Measurements from ENCODE around the gene DTNB. TPM values are rescaled to one million over a fixed set of nuclear protein-coding genes. Genes with fewer than 3 reads are reported as not detected.

Gene DTNB
- polyA plus RNA-seq, 1 experiment, result 12.5 TPM

DNA sequence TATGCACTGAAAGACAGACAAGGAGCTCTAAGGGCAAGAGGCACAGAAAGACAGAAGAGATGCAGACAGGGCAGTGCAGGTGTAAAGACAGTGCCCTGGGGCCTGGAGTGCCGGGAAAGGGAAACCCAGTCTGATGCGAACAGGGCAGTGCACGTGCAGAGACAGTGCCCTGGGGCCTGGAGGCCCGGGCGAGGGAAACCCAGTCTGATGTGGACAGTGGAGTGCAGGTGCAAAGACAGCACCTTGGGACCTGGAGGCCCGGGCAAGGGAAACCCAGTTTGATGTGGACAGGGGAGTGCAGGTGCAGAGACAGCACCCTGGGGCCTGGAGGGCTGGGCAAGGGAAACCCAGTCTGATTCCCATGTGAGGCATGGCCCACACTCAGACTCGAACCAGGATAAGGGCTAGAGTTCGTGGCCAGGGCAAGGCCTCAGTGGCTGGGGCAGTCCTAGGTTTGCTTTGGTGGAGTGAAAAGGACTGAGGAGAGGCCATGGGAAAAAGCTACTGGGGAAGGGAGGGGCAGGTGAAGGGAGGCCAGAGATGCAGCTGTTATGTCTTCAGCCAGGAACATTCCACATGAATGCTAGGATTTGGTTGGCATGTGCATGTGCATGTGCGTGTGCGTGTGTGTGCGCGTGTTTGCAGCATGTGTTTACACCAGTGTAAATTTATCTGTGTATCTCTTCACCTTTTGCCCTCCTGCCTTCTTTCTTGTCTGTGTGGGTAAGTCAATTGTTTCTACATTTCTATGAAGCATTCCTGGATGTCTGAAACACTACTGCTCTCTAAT is 292.6 kb downstream of the DTNB start:
- Histone ChIP-seq H3K4me3 (ENCODE audit: low read depth, low read length) (no peak overlapping the region), H3K27ac (ENCODE audit: low read depth, low read length) (no peak overlapping the region), H3K27me3 (ENCODE audit: control insufficient read depth, insufficient read depth, low read length) (no peaks in the 10 kb centered on the region), H3K9me3 (ENCODE audit: control insufficient read depth, insufficient read depth, low read length) (peaks cover 16% of the 10 kb centered on the region)
- POLR2A ChIA-PET, result no interaction called here
- DNase-seq (ENCODE audit: low read depth, low spot score), result no peak
- CTCF ChIA-PET, result interaction anchor here (1.4 to 4.0 kb wide), 3 partner anchors 18 to 284 kb away, joined by 3 to 21 read pairs (median 5); no protein-coding TSS in a partner anchor
- TF ChIP-seq, protein P1, sequence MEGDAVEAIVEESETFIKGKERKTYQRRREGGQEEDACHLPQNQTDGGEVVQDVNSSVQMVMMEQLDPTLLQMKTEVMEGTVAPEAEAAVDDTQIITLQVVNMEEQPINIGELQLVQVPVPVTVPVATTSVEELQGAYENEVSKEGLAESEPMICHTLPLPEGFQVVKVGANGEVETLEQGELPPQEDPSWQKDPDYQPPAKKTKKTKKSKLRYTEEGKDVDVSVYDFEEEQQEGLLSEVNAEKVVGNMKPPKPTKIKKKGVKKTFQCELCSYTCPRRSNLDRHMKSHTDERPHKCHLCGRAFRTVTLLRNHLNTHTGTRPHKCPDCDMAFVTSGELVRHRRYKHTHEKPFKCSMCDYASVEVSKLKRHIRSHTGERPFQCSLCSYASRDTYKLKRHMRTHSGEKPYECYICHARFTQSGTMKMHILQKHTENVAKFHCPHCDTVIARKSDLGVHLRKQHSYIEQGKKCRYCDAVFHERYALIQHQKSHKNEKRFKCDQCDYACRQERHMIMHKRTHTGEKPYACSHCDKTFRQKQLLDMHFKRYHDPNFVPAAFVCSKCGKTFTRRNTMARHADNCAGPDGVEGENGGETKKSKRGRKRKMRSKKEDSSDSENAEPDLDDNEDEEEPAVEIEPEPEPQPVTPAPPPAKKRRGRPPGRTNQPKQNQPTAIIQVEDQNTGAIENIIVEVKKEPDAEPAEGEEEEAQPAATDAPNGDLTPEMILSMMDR (IDR thresholded peaks at IDR 0.05; ENCODE audit: low read depth, low read length), result no peak

DNA sequence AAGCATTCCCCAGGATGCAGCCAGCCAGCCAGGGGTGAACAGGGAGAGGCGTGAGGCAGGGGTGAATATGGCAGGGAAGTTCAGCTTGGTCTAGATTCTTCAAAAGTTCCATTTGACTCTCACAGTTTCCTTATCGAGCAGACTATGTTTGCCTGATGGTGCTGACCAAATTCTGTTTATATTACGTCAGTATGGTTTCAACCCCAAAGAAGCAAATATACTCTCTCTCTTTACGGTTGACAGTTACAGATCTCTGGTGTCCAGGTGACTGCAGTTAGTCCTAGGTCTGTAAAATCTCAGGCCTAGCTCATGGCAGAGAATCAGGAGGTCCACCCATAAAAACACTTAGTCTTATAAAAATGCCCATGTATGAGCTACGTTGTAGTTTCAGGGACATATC is 293.4 kb downstream of the DTNB start:
- CTCF ChIA-PET, result interaction anchor here (0.6 to 4.0 kb wide), 4 partner anchors 14 to 285 kb away, joined by 3 to 21 read pairs (median 4); no protein-coding TSS in a partner anchor
- H3K27ac ChIP-seq (ENCODE audit: low read depth, low read length), result no peak overlapping the region
- H3K9me3 ChIP-seq (ENCODE audit: control insufficient read depth, insufficient read depth, low read length), result peaks cover 16% of the 10 kb centered on the region
- H3K4me3 ChIP-seq (ENCODE audit: low read depth, low read length), result no peak overlapping the region
- no peaks in the 10 kb centered on the region for H3K27me3 ChIP-seq (ENCODE audit: control insufficient read depth, insufficient read depth, low read length)
- DNase-seq (ENCODE audit: low read depth, low spot score), result no peak
- TF ChIP-seq, protein P1 (IDR thresholded peaks at IDR 0.05; ENCODE audit: low read depth, low read length), result no peak
- POLR2A ChIA-PET, result no interaction called here

DNA sequence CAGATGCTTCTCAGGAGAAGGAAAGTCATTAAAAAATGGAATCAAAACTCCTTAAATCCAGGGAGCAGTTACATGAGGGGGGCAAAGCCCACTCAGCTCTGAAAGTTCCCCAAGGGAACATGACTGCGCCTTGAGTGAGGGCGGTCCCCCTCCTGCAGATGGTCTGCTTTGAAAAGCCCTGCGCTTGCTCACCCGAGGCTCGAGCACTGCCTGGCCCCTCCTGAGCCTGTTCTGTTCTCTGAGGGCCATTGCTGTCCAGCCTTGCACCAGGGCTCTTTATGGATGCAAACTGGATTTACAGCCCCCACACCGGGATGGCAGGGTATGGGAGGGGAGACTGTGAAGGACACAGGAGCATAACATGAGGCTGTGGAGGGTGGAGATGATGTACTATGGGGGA is 293.8 kb downstream of the DTNB start:
- Histone ChIP-seq H3K27ac (ENCODE audit: low read depth, low read length) (no peak overlapping the region), H3K9me3 (ENCODE audit: control insufficient read depth, insufficient read depth, low read length) (peaks cover 16% of the 10 kb centered on the region), H3K27me3 (ENCODE audit: control insufficient read depth, insufficient read depth, low read length) (no peaks in the 10 kb centered on the region), H3K4me3 (ENCODE audit: low read depth, low read length) (no peak overlapping the region)
- TF ChIP-seq, protein P1 (IDR thresholded peaks at IDR 0.05; ENCODE audit: low read depth, low read length), result no peak
- POLR2A ChIA-PET, result no interaction called here
- no peak for DNase-seq (ENCODE audit: low read depth, low spot score)
- CTCF ChIA-PET, result interaction anchor here (0.6 to 4.0 kb wide), 2 partner anchors 14 to 17 kb away, joined by 4 to 21 read pairs; no protein-coding TSS in a partner anchor

DNA sequence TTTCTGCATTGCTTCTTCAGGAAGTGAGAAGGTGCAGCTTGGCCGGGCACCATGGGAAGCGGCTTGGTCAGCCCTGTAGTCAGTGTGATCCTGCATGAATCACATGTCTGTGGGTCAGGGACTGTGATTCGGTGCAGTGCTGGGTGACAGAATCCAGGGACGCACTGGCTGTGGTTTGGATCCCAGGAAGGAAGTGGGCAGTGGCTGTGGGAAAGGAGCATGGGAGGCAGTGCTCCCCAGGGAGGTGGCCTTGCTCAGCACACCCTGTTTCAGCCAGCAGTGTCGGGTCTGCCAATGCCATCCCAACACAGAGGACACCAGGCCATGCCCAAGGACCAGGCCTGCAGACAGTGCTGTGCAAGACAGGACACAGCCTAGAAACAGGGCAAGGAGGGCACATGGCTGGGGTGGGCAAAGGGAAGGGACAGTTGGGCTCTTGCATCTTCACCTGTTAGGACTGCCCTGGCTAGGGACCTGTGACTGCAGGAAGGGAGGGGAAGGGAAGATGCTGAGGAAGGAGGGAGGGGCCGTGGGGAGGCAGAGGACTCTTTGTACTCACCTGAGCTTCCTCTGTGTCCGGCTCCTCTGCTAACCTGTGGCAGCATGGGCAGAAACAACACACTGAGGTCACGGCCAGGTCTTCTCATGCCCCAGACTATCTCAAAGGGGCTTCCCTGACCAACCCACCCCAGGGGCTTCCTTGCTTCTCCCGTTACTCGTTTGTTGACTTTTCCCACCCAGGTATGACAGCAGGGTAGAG is 294.5 kb downstream of the DTNB start:
- TF ChIP-seq, protein P1 (IDR thresholded peaks at IDR 0.05; ENCODE audit: low read depth, low read length), result no peak
- no peak for DNase-seq (ENCODE audit: low read depth, low spot score)
- CTCF ChIA-PET, result interaction anchor here (4.0 kb wide), 1 partner anchor 16 kb away, joined by 21 read pairs; no protein-coding TSS in a partner anchor
- Histone ChIP-seq H3K4me3 (ENCODE audit: low read depth, low read length) (no peak overlapping the region), H3K27ac (ENCODE audit: low read depth, low read length) (no peak overlapping the region), H3K27me3 (ENCODE audit: control insufficient read depth, insufficient read depth, low read length) (no peaks in the 10 kb centered on the region), H3K9me3 (ENCODE audit: control insufficient read depth, insufficient read depth, low read length) (peaks cover 16% of the 10 kb centered on the region)
- POLR2A ChIA-PET, result no interaction called here

Data from AG04450 (cell line).